ENCODE data around the gene DRGX.

DNA sequence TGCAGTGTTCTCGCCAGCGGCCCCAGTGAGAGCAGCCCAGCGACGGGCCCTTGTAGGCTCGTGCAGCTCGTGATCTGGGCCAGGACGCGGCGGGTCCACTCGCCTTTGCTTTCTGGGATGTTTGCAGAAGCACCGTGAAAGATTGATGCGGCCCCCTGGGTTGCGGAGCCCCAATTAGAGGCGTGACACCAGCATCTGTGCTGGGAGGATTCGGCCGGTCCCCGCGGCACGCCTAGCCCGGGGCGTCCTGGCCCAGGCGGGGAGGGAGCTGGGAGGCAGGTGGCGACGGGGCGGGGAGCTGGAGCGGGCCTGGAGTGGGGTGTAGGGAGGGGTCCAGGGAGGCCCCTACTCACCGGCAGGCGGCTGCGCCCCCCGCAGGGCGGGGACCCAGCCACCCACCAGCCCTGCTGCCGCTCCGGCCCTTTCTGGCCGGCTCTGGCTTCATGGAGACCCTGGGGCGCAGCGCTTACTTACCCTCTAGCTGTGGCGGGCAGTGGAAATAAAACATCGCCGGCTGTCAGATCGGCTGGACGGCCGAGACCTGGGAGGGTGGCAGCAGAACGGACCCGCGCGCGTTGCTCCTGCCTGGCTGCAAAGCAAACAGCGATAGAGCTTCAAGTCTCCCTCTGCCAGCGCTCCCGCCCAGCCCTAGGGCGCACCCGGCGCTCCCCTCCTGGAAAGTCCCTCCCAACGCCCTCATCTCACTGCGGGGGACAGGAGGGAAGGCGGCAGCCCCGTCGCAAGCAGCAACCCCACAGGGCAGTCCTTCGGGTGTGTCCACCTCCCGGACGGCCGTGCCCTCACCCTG is 752 bp downstream of the DRGX start:
- TF ChIP-seq, protein P1, sequence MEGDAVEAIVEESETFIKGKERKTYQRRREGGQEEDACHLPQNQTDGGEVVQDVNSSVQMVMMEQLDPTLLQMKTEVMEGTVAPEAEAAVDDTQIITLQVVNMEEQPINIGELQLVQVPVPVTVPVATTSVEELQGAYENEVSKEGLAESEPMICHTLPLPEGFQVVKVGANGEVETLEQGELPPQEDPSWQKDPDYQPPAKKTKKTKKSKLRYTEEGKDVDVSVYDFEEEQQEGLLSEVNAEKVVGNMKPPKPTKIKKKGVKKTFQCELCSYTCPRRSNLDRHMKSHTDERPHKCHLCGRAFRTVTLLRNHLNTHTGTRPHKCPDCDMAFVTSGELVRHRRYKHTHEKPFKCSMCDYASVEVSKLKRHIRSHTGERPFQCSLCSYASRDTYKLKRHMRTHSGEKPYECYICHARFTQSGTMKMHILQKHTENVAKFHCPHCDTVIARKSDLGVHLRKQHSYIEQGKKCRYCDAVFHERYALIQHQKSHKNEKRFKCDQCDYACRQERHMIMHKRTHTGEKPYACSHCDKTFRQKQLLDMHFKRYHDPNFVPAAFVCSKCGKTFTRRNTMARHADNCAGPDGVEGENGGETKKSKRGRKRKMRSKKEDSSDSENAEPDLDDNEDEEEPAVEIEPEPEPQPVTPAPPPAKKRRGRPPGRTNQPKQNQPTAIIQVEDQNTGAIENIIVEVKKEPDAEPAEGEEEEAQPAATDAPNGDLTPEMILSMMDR (IDR thresholded peaks at IDR 0.05; ENCODE audit: low read depth, low read length), result no peak
- TF ChIP-seq POLR2A (IDR thresholded peaks at IDR 0.05; ENCODE audit: extremely low read depth, insufficient read length), result no peak
- TF ChIP-seq, protein P2, sequence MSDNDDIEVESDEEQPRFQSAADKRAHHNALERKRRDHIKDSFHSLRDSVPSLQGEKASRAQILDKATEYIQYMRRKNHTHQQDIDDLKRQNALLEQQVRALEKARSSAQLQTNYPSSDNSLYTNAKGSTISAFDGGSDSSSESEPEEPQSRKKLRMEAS (IDR thresholded peaks at IDR 0.05; ENCODE audit: low read depth, low read length), result no peak

Data from NB4 (cell line).